Activated T-helper 9 cell treated with anti-CD3 and anti-CD28 coated beads, Interleukin-2, amount 50 U/mL, for 16 hours (primary cell): Measurements from ENCODE around the gene PRKN.
"Not testable (repeated sequence)": the region's sequence is repeated elsewhere in the genome, so short reads cannot be mapped to it uniquely, and the experiment has no call there.

Experiments
- DNase-seq: peaks from one replicate; pipeline ENCODE4 v3.0.0-alpha.2; 2020; ENCODE audit warnings: low read depth

PRKN gene

DNA sequence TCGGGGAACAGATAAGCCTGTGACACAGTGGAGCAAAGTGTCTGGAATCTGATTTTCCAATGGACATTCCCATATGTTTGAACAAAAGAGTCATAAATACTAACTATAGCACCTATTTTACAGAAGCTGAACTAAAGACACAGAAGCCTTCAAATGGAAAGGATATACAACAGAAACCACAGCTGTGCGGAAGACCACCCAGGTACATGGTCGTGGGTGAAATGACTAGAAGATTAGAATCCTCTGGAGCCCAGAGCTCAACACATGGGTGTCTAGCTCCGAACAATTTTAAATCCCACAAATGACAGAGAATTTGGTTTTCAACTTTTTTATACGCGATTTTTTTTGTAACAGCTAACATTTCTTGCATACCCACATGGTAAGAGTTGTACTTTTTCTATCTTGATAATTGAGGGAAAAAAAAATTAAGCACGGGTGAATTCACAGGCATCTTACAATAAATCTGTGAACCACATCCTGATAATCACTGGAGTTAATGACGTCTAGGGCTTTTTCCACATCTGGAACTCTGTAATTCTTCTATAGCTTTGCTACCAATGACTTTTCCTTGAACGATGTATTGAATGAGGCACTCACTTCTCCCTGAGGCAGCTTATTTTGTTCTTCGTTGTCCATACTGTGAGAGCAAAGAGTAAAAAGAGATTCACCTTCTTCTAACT lies 1182.6 kb downstream of the PRKN start:
- no peak for DNase-seq

- no peak for DNase-seq
These were observed 1183.8 kb downstream of the PRKN start for GRCh38 chr6:161543684-161544309.

GRCh38 chr6:161542346-161542980 lies 1185.1 kb downstream of the PRKN start:
- DNase-seq: no peak

- DNase-seq: no peak
These were observed 1187.0 kb downstream of the PRKN start for GRCh38 chr6:161540532-161540931.

GRCh38 chr6:161536224-161536630 lies 1191.3 kb downstream of the PRKN start:
- no peak for DNase-seq

GRCh38 chr6:161534264-161534873 lies 1193.2 kb downstream of the PRKN start:
- no peak for DNase-seq

DNA sequence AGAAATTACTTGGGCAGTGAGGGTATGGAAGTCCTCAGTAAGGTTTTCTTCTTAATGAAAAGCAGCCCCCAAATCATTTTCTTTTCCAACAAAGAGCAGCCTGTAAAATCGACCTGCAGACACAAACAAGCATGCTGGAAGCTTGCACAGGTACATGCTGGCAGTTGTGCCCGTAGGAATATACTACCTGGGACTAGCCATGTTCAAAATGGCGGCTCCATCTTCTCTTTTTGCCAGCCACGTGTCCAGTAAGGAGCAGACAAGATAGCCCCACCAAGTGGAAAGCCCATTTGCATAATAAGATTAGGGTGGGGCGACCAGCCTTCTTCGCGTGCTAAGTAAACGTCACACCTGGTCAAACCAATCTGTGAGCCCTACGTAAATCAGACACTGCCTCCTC lies 1194.3 kb downstream of the PRKN start:
- no peak for DNase-seq

DNA sequence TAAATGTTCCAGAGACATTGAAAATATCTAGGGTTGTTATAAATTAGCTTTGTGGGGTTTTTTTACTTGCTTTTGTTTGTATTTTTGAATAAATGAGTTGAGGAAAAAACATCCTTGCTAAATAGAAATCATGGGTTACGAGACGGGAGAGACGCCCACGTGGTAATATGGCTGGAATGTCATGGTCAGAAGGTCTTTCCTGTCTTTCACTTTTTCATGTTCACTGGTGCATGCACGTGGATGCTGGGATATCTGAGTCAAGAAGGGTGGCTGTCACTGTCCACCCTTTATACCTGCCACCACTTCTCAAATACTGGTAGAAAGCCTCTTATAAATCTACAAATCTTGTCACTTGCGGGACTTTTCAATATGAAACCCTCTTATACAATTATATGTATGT lies 1195.0 kb downstream of the PRKN start:
- no peak for DNase-seq

DNA sequence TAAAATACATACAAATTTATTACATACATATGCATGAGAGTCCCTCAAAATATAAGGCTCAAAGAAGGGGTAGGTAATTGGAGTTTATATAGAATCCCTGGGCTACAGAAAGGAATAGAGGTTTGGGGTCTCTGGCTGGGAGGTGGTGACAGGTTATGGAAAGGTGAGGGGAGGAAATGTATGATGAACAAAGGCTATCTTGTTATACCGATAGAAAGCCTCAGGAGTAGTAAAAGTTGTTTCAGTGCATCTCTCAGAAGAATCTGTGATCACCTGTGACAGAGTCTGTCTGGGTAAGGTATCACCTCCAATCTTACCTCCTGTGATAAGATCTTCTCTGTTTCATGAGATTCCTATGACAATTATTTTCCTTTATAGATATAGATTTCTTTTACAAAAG lies 1200.8 kb downstream of the PRKN start:
- no peak for DNase-seq

GRCh38 chr6:161523362-161523761 lies 1204.2 kb downstream of the PRKN start:
- no peak for DNase-seq

- DNase-seq: no peak
These were observed 1205.3 kb downstream of the PRKN start for GRCh38 chr6:161522276-161522675.

DNA sequence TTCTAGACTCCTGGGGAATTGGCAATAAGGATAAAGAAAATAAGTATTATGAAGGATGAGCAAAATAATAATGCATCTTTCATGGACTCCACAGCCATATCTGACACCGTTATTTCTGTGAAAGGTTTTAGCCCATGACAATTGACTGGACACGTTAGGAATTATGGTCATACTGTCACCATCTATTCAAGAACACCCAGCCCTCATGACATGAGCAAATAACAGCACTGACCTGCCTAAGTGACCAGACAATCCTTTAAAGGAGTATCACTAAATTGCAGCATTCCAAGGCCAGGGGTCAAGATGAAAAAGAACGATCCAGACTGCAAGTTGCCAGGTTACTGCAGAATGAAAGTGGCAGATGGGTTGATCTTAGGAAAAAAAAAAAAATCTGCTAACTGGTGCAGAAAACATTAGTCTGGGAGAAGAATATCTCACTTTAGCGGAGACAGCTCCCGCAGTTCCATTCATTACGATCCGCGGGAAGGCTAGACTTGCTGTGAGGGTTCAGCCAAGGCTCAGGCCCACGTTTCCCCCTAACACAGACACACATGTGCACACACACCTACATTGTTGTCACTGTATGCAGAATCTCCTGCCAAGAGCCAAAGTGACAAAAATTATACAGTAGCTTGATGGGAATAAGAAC lies 1216.0 kb downstream of the PRKN start:
- DNase-seq: no peak

DNA sequence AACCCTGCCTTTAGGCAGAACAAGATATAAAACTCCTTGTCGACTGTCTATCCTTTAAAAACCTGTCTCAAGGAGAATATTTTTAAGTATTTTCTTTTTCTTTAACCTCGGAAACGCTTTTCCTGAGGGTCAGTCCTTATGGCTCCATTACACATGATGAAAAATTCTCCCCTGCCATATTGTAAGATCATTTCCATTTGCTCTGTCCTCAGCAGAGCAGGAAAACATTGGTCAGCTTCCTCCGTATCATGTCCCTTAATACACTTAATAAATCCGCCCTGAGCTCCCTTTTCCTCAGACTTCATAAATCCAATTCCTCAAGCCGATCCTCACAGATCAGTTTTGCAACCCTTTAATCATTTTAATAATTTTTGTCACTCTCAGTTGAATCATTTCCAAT lies 1219.2 kb downstream of the PRKN start:
- no peak for DNase-seq

- DNase-seq: no peak
These were observed 1220.2 kb downstream of the PRKN start for GRCh38 chr6:161507375-161507774.

GRCh38 chr6:161503570-161503969 lies 1224.0 kb downstream of the PRKN start:
- DNase-seq: no peak

GRCh38 chr6:161498881-161499280 lies 1228.7 kb downstream of the PRKN start:
- DNase-seq: no peak

GRCh38 chr6:161498359-161498758 lies 1229.2 kb downstream of the PRKN start:
- no peak for DNase-seq

- DNase-seq: no peak
These were observed 1230.6 kb downstream of the PRKN start for GRCh38 chr6:161496941-161497340.

DNA sequence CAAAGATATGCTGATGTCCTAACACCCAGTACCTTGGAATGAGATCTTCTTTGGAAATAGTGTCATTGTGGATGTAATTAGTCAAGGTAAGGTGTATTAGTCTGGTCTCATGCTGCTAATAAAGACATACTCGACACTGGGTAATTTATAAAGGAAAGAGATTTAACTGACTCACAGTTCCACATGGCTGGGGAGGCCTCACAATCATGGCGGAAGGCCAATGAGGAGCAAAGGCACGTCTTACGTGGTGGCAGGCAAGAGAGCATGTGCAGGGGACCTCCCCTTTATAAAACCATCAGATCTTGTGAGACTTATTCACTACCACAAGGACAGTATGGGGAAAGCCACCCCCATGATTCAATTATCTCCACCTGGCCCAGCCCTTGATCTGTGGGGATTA lies 1231.3 kb downstream of the PRKN start:
- DNase-seq: not testable (repeated sequence)

DNA sequence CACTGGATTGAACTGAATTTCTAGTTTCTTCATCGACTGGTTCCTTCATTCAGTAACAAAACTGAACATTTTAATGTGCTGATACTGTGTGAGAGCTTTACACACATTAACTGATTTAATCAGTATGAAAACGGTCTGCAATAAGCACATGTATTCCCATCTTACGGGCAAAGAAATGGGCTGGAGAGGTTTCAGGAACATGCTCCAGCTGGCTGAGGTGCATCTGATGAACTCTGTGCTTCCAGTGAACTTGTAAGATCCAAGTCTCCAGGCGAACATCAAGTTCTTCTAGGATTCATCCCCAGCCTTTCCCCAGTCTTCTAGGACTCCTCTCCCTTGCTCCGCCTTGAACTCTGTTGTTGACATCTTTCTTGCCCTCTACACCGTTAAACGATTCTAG lies 1233.0 kb downstream of the PRKN start:
- no peak for DNase-seq

- no peak for DNase-seq
These were observed 1233.9 kb downstream of the PRKN start for GRCh38 chr6:161493576-161494118.

GRCh38 chr6:161489626-161490306 lies 1237.8 kb downstream of the PRKN start:
- no peak for DNase-seq
